ENCODE measurements around the gene SRSF1.
"Not testable (repeated sequence)": the region's sequence is repeated elsewhere in the genome, so short reads cannot be mapped to it uniquely, and the experiment has no call there.

Gene SRSF1

DNA sequence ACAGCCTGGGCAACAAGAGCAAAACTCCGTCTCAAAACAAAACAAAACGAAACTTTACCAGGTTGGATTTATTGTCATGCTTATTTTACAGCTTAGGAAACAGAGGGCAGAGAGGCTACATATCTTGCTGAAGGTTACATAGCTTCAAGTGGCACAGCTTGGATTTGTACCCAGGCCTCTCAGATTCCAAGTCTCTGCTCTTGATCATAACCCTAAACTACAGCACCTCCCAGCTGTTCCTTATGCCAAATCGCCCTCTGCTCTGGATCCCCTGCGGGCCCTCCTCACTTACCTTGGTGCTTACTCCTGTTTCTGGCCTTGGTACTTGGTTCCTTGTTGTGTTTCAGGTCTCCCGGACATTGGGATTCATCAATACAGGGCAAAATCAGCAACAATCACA, 40.2 kb downstream of the SRSF1 start:
- Histone ChIP-seq H3K4me3 (ENCODE audit: low read length) (no peak overlapping the region), H3K27ac (ENCODE audit: low read depth, low read length) (no peak overlapping the region), H3K9ac (ENCODE audit: low read length) (no peak overlapping the region), H3K27me3 (ENCODE audit: control insufficient read depth, insufficient read depth, low read length) (no peaks in the 10 kb centered on the region), H3K36me3 (ENCODE audit: control insufficient read depth, insufficient read depth, low read length) (no peaks in the 10 kb centered on the region), H3K4me1 (ENCODE audit: control insufficient read depth, insufficient read depth, low read length) (no peaks in the 10 kb centered on the region)

DNA sequence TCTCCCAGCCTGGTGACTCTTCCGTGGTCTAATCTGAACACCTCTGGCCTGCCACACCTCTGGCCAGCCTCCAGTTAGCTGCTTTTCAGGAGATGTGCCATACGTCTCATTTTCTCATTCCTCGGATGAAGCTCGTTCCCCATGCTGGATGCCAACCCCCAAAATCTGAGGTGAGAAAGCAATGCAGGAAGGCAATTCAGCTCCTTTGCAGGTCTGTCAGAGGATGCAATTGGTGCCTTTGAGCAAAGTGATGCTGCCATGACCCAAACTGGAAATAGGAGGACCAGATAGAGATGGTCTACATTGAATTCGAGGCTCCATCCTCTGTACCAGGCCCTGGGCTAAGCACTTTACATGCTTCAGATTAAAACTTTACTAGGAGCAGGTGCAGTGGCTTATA, 40.8 kb downstream of the SRSF1 start:
- H3K27me3 ChIP-seq (ENCODE audit: control insufficient read depth, insufficient read depth, low read length): no peaks in the 10 kb centered on the region
- no peak overlapping the region for H3K9ac ChIP-seq (ENCODE audit: low read length)
- H3K27ac ChIP-seq (ENCODE audit: low read depth, low read length): peak overlapping the region; percentile 13
- no peaks in the 10 kb centered on the region for H3K36me3 ChIP-seq (ENCODE audit: control insufficient read depth, insufficient read depth, low read length)
- no peaks in the 10 kb centered on the region for H3K4me1 ChIP-seq (ENCODE audit: control insufficient read depth, insufficient read depth, low read length)
- no peak overlapping the region for H3K4me3 ChIP-seq (ENCODE audit: low read length)

DNA sequence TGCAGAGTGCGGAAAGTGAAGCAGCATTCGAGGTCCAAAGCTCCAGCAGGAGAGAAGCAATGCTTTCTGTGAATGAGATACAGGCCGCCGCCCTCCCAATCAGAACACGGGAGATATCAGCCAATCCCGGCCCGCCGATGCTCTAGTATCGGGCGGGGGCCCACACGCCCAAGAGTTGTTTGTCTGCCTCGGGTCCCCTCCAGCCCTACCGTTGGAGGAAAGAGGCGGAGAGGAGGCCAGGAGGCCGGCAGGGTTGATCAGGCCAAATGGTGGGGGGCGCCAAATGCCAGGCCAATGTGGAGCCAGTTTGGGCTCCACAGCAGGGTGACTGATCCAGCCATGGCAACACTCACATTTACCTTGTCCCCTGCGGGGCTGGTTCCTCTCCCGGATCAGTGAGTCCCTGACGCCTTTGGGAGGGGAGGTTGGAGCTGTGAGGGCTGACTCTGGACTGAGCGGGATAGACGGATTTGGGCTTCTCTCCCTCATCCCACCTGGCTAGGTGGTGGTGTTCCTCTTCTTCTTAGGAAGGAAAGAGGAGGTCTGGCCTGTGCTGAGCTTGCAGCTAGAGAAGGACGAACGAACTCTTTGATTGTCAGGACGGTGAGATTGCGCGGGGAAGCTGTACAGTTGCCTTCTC, 41.4 kb downstream of the SRSF1 start:
- no peak overlapping the region for H3K27ac ChIP-seq (ENCODE audit: low read depth, low read length)

DNA sequence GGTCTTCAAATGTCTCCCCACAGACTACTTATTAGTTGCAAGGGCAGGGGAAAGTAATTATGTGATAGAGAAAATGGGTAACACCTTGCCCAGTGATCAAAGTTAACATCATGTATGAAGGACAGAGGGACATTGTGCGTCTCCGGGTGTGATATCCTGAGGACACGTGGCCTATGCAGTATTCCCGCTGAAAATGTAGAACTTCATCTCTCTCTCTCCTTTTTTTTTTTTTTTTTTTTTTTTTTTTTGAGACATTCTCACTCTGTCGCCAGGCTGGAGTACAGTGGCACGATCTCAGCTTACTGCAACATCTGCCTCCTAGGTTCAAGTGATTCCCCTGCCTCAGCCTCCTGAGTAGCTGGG, 43.9 kb downstream of the SRSF1 start:
- no peak overlapping the region for H3K4me3 ChIP-seq (ENCODE audit: low read length)
- no peak overlapping the region for H3K27ac ChIP-seq (ENCODE audit: low read depth, low read length)

More for the DNA sequence above, 41.4 kb downstream of the SRSF1 start:
- no peaks in the 10 kb centered on the region for H3K36me3 ChIP-seq (ENCODE audit: control insufficient read depth, insufficient read depth, low read length)
- H3K4me1 ChIP-seq (ENCODE audit: control insufficient read depth, insufficient read depth, low read length): no peaks in the 10 kb centered on the region
- H3K27me3 ChIP-seq (ENCODE audit: control insufficient read depth, insufficient read depth, low read length): no peaks in the 10 kb centered on the region
- H3K4me3 ChIP-seq (ENCODE audit: low read length): no peak overlapping the region
- no peak overlapping the region for H3K9ac ChIP-seq (ENCODE audit: low read length)

DNA sequence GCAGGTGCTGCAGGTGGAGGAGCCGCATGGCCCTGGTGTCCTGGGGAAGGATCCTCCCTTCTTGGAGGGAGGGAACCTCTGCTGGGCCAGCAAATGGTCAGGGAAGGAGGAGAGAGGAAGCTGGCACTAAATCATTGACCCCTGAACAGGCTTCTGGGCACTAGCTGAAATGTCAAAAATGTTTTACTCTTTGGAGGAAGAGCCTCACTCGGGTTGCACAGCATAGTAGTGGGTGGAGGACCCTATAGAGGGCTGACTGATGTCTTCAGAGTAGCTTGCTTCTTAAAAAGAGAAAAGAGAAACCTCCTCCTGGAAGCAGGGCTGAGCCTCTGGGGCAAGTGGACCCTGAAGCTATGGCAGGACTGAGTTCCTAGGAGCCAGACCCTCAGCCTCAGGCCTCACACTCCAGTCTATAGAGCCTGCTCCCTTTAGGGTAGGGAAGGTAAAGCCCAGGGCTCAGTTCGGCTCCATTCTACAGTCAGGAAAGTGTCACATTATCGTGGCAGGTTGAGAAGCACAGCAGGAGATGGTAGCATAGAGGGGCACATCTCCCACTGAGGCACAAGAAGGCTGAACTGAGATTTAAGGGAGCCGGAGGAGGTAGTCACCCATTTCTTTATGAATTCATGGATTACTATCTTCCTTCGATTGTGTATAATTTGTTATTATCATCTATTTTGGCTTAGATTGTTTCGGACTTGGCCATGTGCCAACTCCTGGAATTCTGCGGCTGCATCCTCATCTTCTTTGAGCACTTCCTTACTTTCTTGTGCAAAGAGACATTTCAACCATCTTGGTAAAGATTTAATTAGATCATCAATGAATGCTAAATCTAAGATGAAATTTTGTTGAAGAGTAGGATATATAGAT, 44.5 kb downstream of the SRSF1 start:
- no peaks in the 10 kb centered on the region for H3K36me3 ChIP-seq (ENCODE audit: control insufficient read depth, insufficient read depth, low read length)

More for the DNA sequence above, 43.9 kb downstream of the SRSF1 start:
- H3K9ac ChIP-seq (ENCODE audit: low read length): no peak overlapping the region
- H3K4me1 ChIP-seq (ENCODE audit: control insufficient read depth, insufficient read depth, low read length): no peaks in the 10 kb centered on the region
- H3K36me3 ChIP-seq (ENCODE audit: control insufficient read depth, insufficient read depth, low read length): no peaks in the 10 kb centered on the region
- no peaks in the 10 kb centered on the region for H3K27me3 ChIP-seq (ENCODE audit: control insufficient read depth, insufficient read depth, low read length)

DNA sequence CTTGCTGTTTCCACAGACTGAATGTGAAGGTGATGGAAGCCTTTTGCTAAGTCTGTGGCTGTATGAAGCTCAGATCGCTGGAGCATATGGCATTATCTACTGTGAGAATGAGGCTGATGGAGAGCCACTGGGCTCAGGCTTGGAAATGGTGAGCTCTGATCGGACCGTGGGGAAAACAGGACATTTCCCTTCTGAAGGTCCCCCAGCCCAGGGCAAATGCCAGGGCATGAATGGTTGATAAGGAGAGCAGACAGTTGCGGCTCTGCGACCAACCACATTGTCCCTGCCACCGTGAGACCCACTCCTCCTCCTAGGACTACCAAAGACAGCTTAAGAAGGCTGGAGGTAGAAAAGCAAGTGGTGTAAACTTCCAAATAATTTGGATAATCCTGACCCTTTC, 47.1 kb downstream of the SRSF1 start:
- H3K4me1 ChIP-seq (ENCODE audit: control insufficient read depth, insufficient read depth, low read length): peaks cover 7% of the 10 kb centered on the region
- no peaks in the 10 kb centered on the region for H3K36me3 ChIP-seq (ENCODE audit: control insufficient read depth, insufficient read depth, low read length)
- no peak overlapping the region for H3K27ac ChIP-seq (ENCODE audit: low read depth, low read length)
- H3K4me3 ChIP-seq (ENCODE audit: low read length): no peak overlapping the region
- no peak overlapping the region for H3K9ac ChIP-seq (ENCODE audit: low read length)
- no peaks in the 10 kb centered on the region for H3K27me3 ChIP-seq (ENCODE audit: control insufficient read depth, insufficient read depth, low read length)

More for the DNA sequence above, 44.5 kb downstream of the SRSF1 start:
- Histone ChIP-seq H3K4me1 (ENCODE audit: control insufficient read depth, insufficient read depth, low read length) (no peaks in the 10 kb centered on the region), H3K9ac (ENCODE audit: low read length) (no peak overlapping the region), H3K27me3 (ENCODE audit: control insufficient read depth, insufficient read depth, low read length) (no peaks in the 10 kb centered on the region), H3K4me3 (ENCODE audit: low read length) (no peak overlapping the region), H3K27ac (ENCODE audit: low read depth, low read length) (no peak overlapping the region)

DNA sequence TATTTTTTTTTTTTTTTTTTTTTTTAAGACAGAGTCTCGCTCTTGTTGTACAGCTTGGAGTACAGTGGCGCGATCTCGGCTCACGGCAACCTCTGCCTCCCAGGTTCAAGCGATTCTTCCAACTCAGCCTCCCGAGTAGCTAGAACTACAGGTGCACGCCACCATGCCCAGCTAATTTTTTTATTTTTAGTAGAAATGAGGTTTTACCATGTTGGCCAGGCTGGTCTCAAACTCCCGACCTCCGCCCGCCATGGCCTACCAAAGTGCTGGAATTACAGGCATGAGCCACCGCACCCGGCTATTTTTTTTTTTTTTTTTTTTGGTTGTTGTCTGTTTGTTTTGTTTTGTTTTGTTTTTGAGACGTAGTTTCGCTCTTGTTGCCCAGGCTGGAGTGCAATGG, 48.7 kb downstream of the SRSF1 start:
- not testable (repeated sequence) for H3K4me3 ChIP-seq (ENCODE audit: low read length); H3K27me3 ChIP-seq (ENCODE audit: control insufficient read depth, insufficient read depth, low read length); H3K27ac ChIP-seq (ENCODE audit: low read depth, low read length); H3K36me3 ChIP-seq (ENCODE audit: control insufficient read depth, insufficient read depth, low read length); H3K9ac ChIP-seq (ENCODE audit: low read length)
- H3K4me1 ChIP-seq (ENCODE audit: control insufficient read depth, insufficient read depth, low read length): peaks cover 13% of the 10 kb centered on the region

DNA sequence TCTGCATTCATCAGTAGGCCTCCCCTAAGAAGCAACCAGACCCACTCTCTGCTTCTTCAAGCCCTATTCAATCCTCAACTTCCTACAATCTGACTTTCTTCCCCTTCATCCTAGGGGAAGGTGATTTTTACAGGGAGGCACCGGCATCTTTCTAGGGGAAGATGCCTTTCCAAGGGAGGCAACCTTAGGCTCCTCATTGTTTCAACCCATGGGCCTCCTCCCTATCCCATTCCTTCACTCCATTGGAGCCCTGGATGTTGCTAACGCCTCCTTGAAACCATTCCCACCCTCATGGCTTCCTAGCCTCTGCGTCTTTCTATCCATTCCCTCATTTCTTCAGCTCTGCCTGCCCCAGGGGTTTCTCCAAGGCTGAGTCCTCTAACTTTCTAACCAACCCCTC, 49.2 kb downstream of the SRSF1 start:
- peaks cover 18% of the 10 kb centered on the region for H3K4me1 ChIP-seq (ENCODE audit: control insufficient read depth, insufficient read depth, low read length)
- H3K4me3 ChIP-seq (ENCODE audit: low read length): no peak overlapping the region
- no peaks in the 10 kb centered on the region for H3K27me3 ChIP-seq (ENCODE audit: control insufficient read depth, insufficient read depth, low read length)
- H3K9ac ChIP-seq (ENCODE audit: low read length): no peak overlapping the region
- no peak overlapping the region for H3K27ac ChIP-seq (ENCODE audit: low read depth, low read length)
- H3K36me3 ChIP-seq (ENCODE audit: control insufficient read depth, insufficient read depth, low read length): no peaks in the 10 kb centered on the region

DNA sequence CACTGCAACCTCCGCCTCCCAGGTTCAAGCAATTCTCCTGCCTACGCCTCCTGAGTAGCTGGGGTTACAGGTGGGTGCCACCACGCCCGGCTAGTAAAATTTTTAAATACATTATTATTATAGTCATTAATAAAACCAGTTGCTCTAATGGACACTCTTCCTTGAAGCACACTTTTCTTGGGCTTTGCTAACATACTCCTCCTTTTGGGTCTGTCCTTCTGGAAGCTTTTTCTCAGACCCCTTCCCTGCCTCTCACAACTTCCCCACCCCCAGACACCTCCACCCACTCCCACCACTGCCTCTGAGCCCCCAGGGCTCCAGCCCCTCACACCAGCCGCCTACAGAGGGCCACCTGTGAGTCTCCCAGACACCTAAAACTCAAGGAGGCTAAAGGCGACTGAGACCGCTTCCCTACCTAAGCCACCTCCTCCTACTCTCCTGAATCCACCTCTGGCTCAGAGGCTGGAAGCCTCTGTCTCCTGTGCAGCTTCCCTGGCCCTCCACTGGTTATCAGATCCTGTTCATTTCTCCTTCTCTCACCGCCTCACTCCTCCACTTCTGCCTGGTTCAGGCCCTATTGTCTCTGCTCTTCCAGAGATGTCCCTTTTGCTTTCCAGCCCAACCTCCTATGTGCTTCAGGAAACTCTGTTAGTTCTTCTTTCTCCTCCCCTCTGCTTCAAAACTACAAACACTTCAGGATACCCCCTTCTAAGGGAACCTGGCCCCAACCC, 49.8 kb downstream of the SRSF1 start:
- no peak overlapping the region for H3K27ac ChIP-seq (ENCODE audit: low read depth, low read length)
- H3K4me3 ChIP-seq (ENCODE audit: low read length): no peak overlapping the region
- no peaks in the 10 kb centered on the region for H3K27me3 ChIP-seq (ENCODE audit: control insufficient read depth, insufficient read depth, low read length)
- H3K9ac ChIP-seq (ENCODE audit: low read length): no peak overlapping the region
- H3K36me3 ChIP-seq (ENCODE audit: control insufficient read depth, insufficient read depth, low read length): no peaks in the 10 kb centered on the region
- peaks cover 23% of the 10 kb centered on the region for H3K4me1 ChIP-seq (ENCODE audit: control insufficient read depth, insufficient read depth, low read length)

DNA sequence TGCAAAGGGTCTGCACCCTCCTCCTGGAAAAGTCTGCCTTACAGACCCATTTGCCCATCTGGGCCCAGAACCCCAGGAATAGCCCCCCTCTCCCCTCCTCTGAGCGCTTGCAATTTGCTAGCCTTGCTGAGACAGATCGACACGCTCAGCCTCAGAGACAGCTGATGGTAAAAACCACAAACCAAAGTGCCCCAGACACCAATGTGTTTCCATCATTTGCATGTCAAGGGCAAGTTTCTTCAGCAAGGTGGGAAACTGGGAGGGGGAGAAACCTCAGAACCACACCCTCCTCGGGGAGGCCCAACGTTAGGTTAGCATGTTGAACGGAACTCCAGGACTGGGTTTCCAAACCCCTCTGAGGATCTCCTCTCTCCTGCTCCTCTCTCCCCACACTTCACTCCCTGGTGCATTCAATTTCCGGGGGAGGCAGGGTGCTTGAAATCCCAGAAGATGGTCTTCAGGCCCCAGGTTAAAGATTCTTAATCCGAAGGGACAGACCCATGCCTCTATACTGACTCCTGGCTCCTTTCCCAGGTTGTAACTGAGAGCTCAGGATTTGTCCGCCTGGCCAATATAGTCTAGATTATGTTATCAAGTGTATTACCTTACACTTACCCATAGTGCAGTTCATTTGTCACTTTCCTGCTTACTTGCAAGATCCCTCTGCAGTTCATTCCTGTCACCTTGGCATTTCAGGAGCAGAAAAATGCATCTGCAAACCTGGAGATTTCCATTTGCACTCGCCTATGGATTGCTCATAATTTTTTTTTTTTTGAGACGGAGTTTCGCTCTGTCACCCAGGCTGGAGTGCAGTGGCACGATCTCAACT, 50.5 kb downstream of the SRSF1 start:
- no peaks in the 10 kb centered on the region for H3K36me3 ChIP-seq (ENCODE audit: control insufficient read depth, insufficient read depth, low read length)
- no peak overlapping the region for H3K4me3 ChIP-seq (ENCODE audit: low read length)
- no peak overlapping the region for H3K9ac ChIP-seq (ENCODE audit: low read length)
- peak overlapping the region; percentile 95 for H3K27ac ChIP-seq (ENCODE audit: low read depth, low read length)
- H3K27me3 ChIP-seq (ENCODE audit: control insufficient read depth, insufficient read depth, low read length): no peaks in the 10 kb centered on the region
- H3K4me1 ChIP-seq (ENCODE audit: control insufficient read depth, insufficient read depth, low read length): peaks cover 23% of the 10 kb centered on the region

DNA sequence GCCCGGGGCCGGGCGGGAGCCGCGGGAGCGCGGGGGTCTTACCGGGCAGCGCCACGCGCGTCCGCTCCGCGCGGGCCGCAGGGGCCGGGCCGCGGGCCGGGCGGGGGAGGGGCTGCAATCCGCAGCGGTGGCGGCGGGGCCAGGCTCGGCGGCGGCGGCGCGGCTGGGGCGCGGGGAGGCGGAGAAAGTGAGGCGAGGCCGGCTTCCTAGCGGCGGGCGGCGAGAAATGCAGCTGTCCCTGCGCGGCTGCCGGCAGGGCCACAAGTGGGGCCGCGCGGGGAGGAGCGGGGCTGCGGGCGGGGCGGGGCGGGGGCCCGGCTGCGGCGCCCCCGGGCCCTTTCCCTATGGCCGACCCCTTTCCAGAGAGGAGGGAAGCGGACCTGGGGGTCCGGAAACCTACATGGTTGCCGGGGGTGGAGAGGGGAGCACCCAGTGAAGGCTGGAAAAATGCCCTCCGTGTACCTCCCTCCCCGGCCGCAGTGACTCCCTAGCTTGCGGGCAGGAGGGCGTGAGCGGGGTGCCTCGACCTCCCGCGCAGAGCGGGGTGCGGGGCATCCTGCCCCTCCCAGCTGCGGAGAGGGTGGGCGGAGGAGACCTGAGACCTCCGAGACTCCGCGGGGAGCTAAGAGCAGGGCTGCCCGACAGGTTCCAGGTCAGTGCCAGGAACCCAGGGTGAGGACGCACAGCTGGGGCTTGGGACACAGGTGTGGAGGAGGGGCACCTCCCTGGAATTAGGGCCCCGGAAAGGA, 51.7 kb downstream of the SRSF1 start, which contains the start of gene CUEDC1:
CUEDC1 (minus strand) TSS at position 230 of the 749 bp plus-strand sequence. CDS start 69,848 bp downstream, outside the sequence.
- peaks cover 30% of the 10 kb centered on the region for H3K4me1 ChIP-seq (ENCODE audit: control insufficient read depth, insufficient read depth, low read length)
- peak within 1 kb of the TSS; percentile 97 for H3K27ac ChIP-seq (ENCODE audit: low read depth, low read length)
- peak within 1 kb of the TSS; percentile 79 for H3K4me3 ChIP-seq (ENCODE audit: low read length)
- no peaks in the 10 kb centered on the region for H3K36me3 ChIP-seq (ENCODE audit: control insufficient read depth, insufficient read depth, low read length)
- H3K27me3 ChIP-seq (ENCODE audit: control insufficient read depth, insufficient read depth, low read length): no peaks in the 10 kb centered on the region
- H3K9ac ChIP-seq (ENCODE audit: low read length): peak within 1 kb of the TSS; percentile 71
